Mesodermal cell (in vitro differentiated cells): ENCODE results near the gene RNF144B.

ENCODE experiments used
- H3K27ac ChIP-seq: 2 replicates; pipeline ENCODE4 v1.7.0; 2013; ENCODE audit warnings: mild to moderate bottlenecking, low read depth, low read length, moderate library complexity; ENCODE audit not compliant: severe bottlenecking
- H3K36me3 ChIP-seq: 2 replicates; pipeline ENCODE4 v1.7.1; 2013; ENCODE audit warnings: mild to moderate bottlenecking, low read length, moderate library complexity; ENCODE audit not compliant: control insufficient read depth, insufficient read depth
- H3K4me1 ChIP-seq: one replicate; pipeline ENCODE4 v1.7.1; 2013; ENCODE audit warnings: mild to moderate bottlenecking, low read length; ENCODE audit not compliant: insufficient read depth, control insufficient read depth, poor library complexity, severe bottlenecking
- H3K4me3 ChIP-seq: 2 replicates; pipeline ENCODE4 v1.7.0; 2013; ENCODE audit warnings: low read length, control low read depth, mild to moderate bottlenecking; ENCODE audit not compliant: insufficient read depth, poor library complexity, severe bottlenecking; ENCODE audit errors: extremely low read depth
- H3K9me3 ChIP-seq: 2 replicates; pipeline ENCODE4 v1.7.1; 2013; ENCODE audit warnings: mild to moderate bottlenecking, low read length, moderate library complexity; ENCODE audit not compliant: control insufficient read depth
- WGBS, 2 experiments: methylation state at CpG; one replicate each; pipeline ENCODE4 v1.1.5; 2013; ENCODE audit warnings: missing lambda C conversion rate in 2 of 2; ENCODE audit not compliant: insufficient coverage in 2 of 2; 5-methylcytosine and 5-hydroxymethylcytosine counted together

RNF144B gene

DNA sequence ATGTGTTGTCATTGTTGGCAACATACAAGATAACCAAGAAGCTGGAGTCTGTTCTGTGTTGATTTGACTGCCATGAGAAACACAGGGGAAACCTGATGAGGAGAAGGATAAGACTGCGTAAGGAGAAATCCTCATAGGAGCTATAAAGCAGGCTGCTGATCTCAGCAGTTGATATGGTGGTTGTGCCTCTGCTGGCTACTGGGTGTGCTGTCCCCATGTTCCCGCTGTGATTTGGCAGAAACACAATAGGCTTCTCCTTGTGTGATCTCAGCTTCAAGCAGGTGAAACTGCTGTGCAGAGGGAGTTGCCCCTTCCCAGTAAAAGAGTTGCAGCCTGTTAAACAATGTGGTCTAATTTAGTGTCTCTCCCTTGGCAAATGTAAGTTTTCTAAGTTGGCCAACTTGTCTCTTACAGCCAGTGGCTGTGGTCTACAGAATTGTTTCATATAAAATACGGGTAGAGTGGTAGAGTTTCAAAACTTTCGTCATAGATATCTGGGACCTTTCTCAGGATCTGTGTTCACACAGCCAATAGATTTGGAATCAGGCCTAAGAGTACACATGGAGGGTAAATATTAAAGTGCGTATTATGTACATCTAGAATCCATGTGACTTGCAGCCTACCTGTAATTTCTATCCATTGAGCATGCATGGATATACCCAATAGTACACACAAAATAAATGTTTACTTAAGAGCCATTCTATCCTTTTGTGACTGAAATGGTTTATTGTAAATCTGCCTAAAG lies 78.4 kb downstream of the RNF144B start:
- no peaks in the 10 kb centered on the region for H3K4me1 ChIP-seq
- no peak overlapping the region for H3K27ac ChIP-seq
- H3K36me3 ChIP-seq = no peaks in the 10 kb centered on the region
- 92 to 94% methylated on average over 2 to 4 of the region's 5 CpGs for WGBS, 2 experiments
- H3K9me3 ChIP-seq = no peaks in the 10 kb centered on the region
- no peak overlapping the region for H3K4me3 ChIP-seq

DNA sequence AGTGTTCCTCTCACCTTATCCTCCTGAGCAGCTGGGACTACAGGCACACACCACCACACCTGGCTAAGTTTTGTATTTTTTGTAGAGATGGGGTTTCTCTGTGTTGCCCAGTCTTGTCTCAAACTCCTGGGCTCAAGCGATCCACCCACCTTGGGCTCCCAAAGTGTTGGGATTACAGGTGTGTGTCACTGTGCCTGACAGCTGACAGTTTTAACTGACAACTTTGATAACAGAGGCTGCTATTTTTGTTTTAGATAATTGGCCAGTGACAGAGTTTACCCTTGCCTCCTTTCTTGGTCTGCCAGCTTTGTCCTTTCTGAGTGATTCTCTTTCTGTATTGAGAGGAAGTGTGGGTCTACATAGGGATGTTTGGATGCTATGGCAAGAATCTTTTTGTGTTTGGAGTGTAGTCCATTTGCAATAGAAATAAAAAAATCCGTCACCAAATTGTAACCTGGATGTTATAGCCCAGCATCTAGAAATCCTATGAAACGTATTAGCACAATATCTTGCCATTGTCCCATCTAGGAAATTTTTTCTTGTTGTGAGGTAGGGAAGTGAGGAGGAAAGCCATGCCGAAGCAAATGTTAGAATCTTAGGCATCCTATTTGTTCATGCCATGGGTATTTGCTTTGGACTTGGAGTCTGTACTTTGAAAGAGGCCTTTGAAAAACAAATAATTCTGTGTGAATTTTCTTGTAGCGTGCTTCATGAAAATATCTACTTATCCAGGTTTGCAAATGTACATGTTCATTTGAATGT lies 80.8 kb downstream of the RNF144B start:
- 94% methylated on average over 2 of the region's 5 CpGs; no CpG with 5 or more reads in 1 of the 2 experiments for WGBS, 2 experiments
- Histone ChIP-seq H3K36me3 (no peaks in the 10 kb centered on the region), H3K27ac (no peak overlapping the region), H3K4me1 (no peaks in the 10 kb centered on the region), H3K4me3 (no peak overlapping the region), H3K9me3 (no peaks in the 10 kb centered on the region)

DNA sequence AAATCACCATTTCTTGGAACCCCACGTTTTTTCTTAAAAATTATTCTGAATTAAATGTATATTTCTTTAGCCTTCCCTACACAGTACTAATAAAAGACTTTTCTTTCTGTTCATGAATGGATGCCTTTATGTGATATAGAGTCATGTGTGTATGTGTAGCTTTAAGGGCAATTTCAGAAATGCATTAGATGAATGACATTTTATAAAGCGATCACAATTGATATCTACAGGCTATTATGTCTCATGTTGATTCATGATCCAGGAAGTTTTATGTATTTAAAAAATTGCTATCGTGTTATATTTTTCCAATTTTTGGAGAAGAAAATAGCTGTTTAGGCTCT lies 81.3 kb downstream of the RNF144B start:
- Histone ChIP-seq H3K9me3 (no peaks in the 10 kb centered on the region), H3K27ac (no peak overlapping the region), H3K4me3 (no peak overlapping the region), H3K4me1 (no peaks in the 10 kb centered on the region), H3K36me3 (no peaks in the 10 kb centered on the region)
- WGBS, 2 experiments = 100% methylated on average over 1 to 2 of the region's 3 CpGs

DNA sequence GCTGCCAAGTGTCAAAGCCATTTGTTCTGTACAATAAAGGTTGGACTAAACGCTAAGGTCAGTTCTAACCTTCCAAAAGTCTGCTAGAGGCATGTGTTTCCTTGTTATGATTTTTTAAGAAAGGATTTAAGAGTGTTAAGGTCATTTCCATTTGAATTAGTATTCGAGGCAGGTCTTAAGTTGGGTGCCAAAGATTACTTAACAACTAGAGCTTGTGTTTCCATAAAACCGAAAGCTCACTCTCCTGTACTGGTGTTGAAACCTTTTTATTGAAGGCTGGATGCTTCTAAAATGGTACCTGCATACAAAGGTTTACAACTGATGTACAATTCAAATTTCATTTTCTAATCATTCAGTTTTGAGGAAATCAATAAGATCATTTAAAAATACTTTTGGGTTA lies 82.4 kb downstream of the RNF144B start:
- Histone ChIP-seq H3K9me3 (no peaks in the 10 kb centered on the region), H3K27ac (no peak overlapping the region), H3K36me3 (no peaks in the 10 kb centered on the region), H3K4me1 (no peaks in the 10 kb centered on the region), H3K4me3 (no peak overlapping the region)
- 75 to 93% methylated on average over 1 to 2 of the region's 3 CpGs for WGBS, 2 experiments

DNA sequence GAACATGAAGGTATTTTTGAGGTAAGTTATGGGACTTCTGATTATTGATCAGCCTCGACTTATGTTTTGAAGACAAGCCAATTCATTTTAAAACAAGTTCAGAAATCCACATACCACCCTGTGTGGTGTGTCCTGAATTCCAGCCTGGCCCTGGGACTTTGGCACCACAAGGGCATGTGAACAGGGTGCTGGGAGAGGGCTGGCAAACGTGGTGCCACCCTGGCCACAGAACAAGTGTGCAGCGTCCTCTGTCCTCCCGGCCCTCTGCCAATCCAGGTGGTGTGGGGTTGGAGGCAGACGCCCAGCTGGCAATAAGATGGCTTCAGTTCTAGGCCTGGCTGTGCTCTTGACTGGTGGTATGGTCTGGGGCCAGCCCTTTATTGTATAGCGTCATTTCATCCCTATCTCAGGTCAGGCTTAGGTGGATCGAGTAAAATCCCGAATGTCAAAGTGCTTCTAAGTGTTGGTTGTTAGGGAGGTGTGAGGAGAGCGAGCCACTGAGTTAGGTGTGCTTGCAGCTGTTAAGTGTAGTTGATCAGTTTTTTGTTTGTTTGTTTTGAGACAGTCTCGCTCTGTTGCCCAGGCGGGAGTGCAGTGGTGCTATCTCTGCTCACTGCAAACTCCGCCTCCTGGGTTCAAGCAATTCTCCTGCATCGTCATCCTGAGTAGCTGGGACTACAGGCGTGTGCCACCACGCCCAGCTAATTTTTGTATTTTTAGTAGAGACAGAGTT lies 84.2 kb downstream of the RNF144B start:
- Histone ChIP-seq H3K36me3 (no peaks in the 10 kb centered on the region), H3K9me3 (no peaks in the 10 kb centered on the region), H3K27ac (no peak overlapping the region), H3K4me3 (no peak overlapping the region), H3K4me1 (no peaks in the 10 kb centered on the region)
- WGBS, 2 experiments = 80 to 86% methylated on average over 8 to 11 of the region's 15 CpGs

DNA sequence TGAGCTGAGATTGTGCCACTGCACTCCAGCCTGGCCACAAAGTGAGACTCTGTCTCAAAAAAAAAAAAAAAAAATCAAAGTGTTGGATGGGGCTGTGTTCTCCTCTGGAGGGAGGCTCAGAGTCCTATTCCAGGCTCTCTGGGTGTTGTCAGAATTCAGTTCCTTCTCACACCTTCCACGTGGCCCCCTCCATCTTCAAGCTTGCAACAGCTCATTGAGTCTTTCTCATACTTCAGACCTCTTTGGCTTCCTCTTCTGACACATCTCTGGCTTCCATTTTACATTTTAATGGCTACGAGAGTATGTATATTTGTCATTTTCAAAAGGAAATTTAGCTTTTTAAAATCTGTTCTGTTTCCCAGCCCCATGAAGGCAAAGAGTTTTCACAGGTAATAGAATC lies 85.8 kb downstream of the RNF144B start:
- WGBS, 2 experiments = 67 to 78% methylated on average over 1 of the region's 2 CpGs
- Histone ChIP-seq H3K4me3 (no peak overlapping the region), H3K4me1 (no peaks in the 10 kb centered on the region), H3K27ac (no peak overlapping the region), H3K9me3 (no peaks in the 10 kb centered on the region), H3K36me3 (no peaks in the 10 kb centered on the region)

DNA sequence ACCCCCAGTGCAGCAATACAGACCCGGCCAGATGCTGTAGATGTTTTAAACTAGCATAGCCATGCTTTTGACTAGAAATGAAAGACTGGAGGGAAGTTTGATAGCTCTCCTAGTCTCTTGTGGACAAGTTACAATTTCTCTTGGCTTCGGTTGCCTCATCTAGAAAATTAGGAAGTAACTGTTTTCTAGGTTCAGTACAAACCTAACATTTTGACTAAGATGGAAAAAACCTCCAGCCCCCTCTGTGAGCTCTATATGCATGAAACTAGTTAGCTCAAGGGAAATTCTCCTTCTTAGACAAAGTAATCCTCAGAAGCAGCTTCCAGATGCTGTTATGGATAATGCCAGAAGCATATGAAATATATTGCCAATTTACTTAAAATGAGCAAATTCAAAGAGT lies 86.6 kb downstream of the RNF144B start:
- Histone ChIP-seq H3K27ac (no peak overlapping the region), H3K36me3 (no peaks in the 10 kb centered on the region), H3K9me3 (no peaks in the 10 kb centered on the region), H3K4me3 (no peak overlapping the region), H3K4me1 (no peaks in the 10 kb centered on the region)
- 80 to 83% methylated on average over 1 of the region's 2 CpGs for WGBS, 2 experiments

DNA sequence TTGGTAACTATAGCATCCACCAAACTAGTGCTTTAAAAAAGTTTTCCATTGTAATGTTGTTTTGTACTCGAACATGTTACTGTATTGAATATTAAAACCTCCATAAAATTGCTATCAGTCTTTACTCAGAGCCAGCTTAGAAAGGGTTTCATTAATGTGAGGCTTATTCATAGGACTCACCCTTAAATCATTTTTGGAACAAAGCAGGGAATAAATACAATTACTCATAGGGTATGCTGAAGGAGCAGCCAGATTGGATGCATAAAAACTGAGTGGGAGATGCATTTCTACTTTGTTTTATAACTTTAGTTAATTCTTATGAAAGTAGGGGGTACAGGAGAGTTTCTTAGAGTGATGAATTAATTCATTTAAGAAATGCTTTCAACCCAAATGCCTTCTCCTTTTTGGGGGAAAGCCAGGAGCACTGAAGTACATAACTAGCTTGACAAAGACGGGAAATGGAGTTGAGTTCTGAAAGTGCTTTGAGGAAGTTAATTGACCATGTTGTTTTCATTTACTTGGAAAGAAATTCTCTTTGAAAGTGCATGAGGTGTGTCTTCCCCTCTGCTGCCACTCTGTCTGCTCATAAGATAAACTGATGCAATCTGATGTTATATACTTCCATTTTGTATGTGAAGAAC lies 90.3 kb downstream of the RNF144B start:
- Histone ChIP-seq H3K9me3 (no peaks in the 10 kb centered on the region), H3K4me3 (no peak overlapping the region), H3K36me3 (no peaks in the 10 kb centered on the region), H3K4me1 (no peaks in the 10 kb centered on the region), H3K27ac (no peak overlapping the region)
- WGBS, 2 experiments = 80% methylated on average over 1 of the region's 2 CpGs; no CpG with 5 or more reads in 1 of the 2 experiments

DNA sequence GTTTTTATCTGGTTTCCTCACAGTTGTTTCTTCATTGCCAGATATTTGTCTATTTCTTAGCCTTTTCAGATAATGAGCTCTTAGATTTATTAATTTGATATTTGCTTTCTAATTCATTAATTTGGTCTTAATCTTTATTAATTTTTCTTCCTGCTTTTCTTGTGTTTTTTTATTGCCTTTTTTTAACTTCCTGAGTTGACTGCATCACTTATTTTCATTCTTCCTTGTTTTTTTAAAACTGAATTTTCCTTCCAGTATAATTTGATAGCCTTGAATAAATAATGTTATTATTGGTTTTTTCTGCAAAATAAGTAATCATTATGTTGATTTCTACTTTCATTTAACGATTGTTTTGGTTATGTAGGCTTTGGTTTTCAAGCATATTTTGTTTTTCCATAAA lies 91.5 kb downstream of the RNF144B start:
- no CpG with 5 or more reads among the region's 1 CpG for WGBS, 2 experiments
- H3K36me3 ChIP-seq = no peaks in the 10 kb centered on the region

DNA sequence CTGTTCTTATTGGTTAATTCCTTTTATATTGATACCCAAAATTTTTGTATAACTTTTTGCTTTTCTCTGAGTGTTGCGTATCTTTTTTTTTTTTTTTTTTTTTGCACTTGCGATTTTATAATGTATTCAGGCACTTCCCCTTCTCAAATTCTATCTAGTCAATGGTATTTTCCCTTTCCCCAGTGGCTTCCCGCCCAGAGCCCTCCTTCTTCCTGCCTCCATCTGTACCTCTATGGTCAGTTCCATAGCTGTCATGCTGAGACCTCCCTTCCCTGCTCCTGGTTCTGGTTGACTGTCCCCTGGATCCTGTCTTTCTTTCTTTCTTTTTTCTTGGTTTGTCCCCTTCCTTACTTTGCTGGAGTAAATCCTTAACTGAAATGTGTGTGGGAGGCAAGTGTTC lies 94.7 kb downstream of the RNF144B start:
- no peak overlapping the region for H3K4me3 ChIP-seq
- H3K9me3 ChIP-seq = no peaks in the 10 kb centered on the region
- H3K4me1 ChIP-seq = no peaks in the 10 kb centered on the region
- no peaks in the 10 kb centered on the region for H3K36me3 ChIP-seq
- WGBS, 2 experiments = 86 to 88% methylated on average over 1 of the region's 3 CpGs
- H3K27ac ChIP-seq = no peak overlapping the region

More for the DNA sequence above, 91.5 kb downstream of the RNF144B start:
- Histone ChIP-seq H3K4me1 (no peaks in the 10 kb centered on the region), H3K27ac (no peak overlapping the region), H3K9me3 (no peaks in the 10 kb centered on the region), H3K4me3 (no peak overlapping the region)
